Smooth muscle cell (in vitro differentiated cells): ENCODE data around the gene CDPF1. TPM values are rescaled to one million over a fixed set of nuclear protein-coding genes. Genes with fewer than 3 reads are reported as not detected.
A peak's percentile ranks its signal among the peaks of the same experiment; 100 is the strongest.

Experiments used
- DNase-seq: peaks from one replicate; lab custom pipeline; 2025; ENCODE audit not compliant: unreplicated experiment; lab: John Stamatoyannopoulos, UW
- H2AFZ ChIP-seq: fragments of 200-600 bp; sonication (generic); 2 replicates; pipeline ENCODE4 v1.6.0; 2016; ENCODE audit warnings: antibody characterized with exemption, low read depth, mild to moderate bottlenecking
- H3F3A ChIP-seq: fragments of 200-600 bp; sonication (generic); 2 replicates; pipeline ENCODE4 v1.6.0; 2017; ENCODE audit warnings: antibody characterized with exemption, low read depth
- H3K27ac ChIP-seq: fragments of 200-600 bp; sonication (generic); 2 replicates; pipeline ENCODE4 v1.5.1; 2016; ENCODE audit warnings: low read depth, mild to moderate bottlenecking
- H3K27me3 ChIP-seq: fragments of 200-600 bp; sonication (generic); 2 replicates; pipeline ENCODE4 v1.6.1; 2016; ENCODE audit warnings: low read depth, mild to moderate bottlenecking
- H3K36me3 ChIP-seq: fragments of 200-600 bp; sonication (generic); 2 replicates; pipeline ENCODE4 v1.5.1; 2016; ENCODE audit warnings: low read depth
- H3K4me1 ChIP-seq: fragments of 200-600 bp; sonication (generic); 2 replicates; pipeline ENCODE4 v1.5.1; 2016; ENCODE audit warnings: low read depth
- H3K4me2 ChIP-seq: fragments of 200-600 bp; sonication (generic); 2 replicates; pipeline ENCODE4 v1.6.0; 2016; ENCODE audit warnings: mild to moderate bottlenecking
- H3K4me3 ChIP-seq: fragments of 200-600 bp; sonication (generic); 2 replicates; pipeline ENCODE4 v1.5.1; 2016; ENCODE audit warnings: mild to moderate bottlenecking
- H3K79me2 ChIP-seq: fragments of 200-600 bp; sonication (generic); 2 replicates; pipeline ENCODE4 v1.6.0; 2016; ENCODE audit warnings: low read depth, mild to moderate bottlenecking
- H3K9ac ChIP-seq: fragments of 200-600 bp; sonication (generic); 2 replicates; pipeline ENCODE4 v1.6.0; 2016; ENCODE audit warnings: low read depth
- H3K9me3 ChIP-seq: fragments of 200-600 bp; sonication (generic); replicated peaks from 2 replicates; pipeline ENCODE4 v1.5.1; 2016; ENCODE audit warnings: low read depth
- H4K20me1 ChIP-seq: fragments of 200-600 bp; sonication (generic); 2 replicates; pipeline ENCODE4 v1.6.0; 2016; ENCODE audit warnings: low read depth
- CTCF ChIP-seq: fragments of 200-600 bp; sonication (generic); IDR thresholded peaks from 2 replicates; pipeline ENCODE4 v1.5.1; 2017; ENCODE audit warnings: borderline replicate concordance, mild to moderate bottlenecking, antibody characterized with exemption; ENCODE audit not compliant: insufficient read depth, poor library complexity, severe bottlenecking
- WGBS: methylation state at CpG from one replicate; pipeline ENCODE4 v1.1.7; 2016; ENCODE audit warnings: low lambda C conversion rate; 5-methylcytosine and 5-hydroxymethylcytosine counted together
- polyA plus RNA-seq: library from polyadenylated mRNA; unstranded; fragments of >200 nt; fragmentation: Nextera tagmentation; extraction: Ambion mirVana; gene quantifications from 2 replicates; pipeline ENCODE4 v1.2.1, GENCODE V29; 2016
- total RNA-seq: library from RNA; depleted of rRNA; stranded (reverse); fragments of >200 nt; gene quantifications from 2 replicates; pipeline ENCODE4 v1.2.3, GENCODE V29; 2014

CDPF1 gene
- total and polyA plus RNA-seq, 2 experiments from 2014 or later, result 9.6 to 11.6 TPM

GRCh38 chr22:46262449-46263215 lies 12.5 kb upstream of the CDPF1 start:
- H3K36me3 ChIP-seq, result no peaks in the 10 kb centered on the region
- 25% methylated on average over 65 of the region's 109 CpGs for WGBS
- H3K9ac ChIP-seq, result no peak overlapping the region
- no peak overlapping the region for H3K4me3 ChIP-seq
- H2AFZ ChIP-seq, result no peak overlapping the region
- H3K27me3 ChIP-seq, result peaks cover 36% of the 10 kb centered on the region
- H3K9me3 ChIP-seq, result no peaks in the 10 kb centered on the region
- H3K79me2 ChIP-seq, result no peaks in the 10 kb centered on the region
- H3K4me2 ChIP-seq, result peak overlapping the region; percentile 47
- no peaks in the 10 kb centered on the region for H3K4me1 ChIP-seq
- peak; percentile 10 for TF ChIP-seq CTCF
- H3F3A ChIP-seq, result no peaks in the 10 kb centered on the region
- H3K27ac ChIP-seq, result no peak overlapping the region
- no peaks in the 10 kb centered on the region for H4K20me1 ChIP-seq
- DNase-seq, result no peak

DNA sequence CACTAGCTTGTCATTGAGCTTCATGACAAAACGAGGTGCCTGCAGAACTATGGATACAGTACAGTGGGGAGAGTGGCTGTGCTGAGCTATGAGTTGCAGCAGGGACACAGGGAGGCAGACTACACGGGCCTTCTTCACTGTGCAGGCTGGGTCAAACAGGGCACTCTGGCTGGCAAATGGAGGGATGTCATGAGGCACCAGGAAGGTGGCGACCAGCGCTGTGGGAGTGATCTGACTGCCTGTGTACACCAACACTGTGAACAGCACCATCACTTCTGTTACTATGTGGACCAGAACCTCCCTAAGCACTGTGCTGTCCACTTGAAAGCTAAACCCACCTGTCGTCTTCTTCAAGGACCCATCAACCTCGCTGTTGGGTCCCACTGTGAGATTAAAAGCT lies 9.9 kb upstream of the CDPF1 start:
- Histone ChIP-seq H3F3A (no peaks in the 10 kb centered on the region), H3K4me1 (no peaks in the 10 kb centered on the region), H4K20me1 (no peaks in the 10 kb centered on the region), H3K27ac (no peak overlapping the region), H3K27me3 (peaks cover 36% of the 10 kb centered on the region), H3K36me3 (no peaks in the 10 kb centered on the region), H3K9me3 (no peaks in the 10 kb centered on the region), H3K4me3 (no peak overlapping the region), H3K79me2 (no peaks in the 10 kb centered on the region), H3K4me2 (no peak overlapping the region), H3K9ac (no peak overlapping the region), H2AFZ (no peak overlapping the region)
- 86% methylated on average over 6 of the region's 6 CpGs for WGBS
- TF ChIP-seq CTCF, result no peak
- DNase-seq, result no peak

DNA sequence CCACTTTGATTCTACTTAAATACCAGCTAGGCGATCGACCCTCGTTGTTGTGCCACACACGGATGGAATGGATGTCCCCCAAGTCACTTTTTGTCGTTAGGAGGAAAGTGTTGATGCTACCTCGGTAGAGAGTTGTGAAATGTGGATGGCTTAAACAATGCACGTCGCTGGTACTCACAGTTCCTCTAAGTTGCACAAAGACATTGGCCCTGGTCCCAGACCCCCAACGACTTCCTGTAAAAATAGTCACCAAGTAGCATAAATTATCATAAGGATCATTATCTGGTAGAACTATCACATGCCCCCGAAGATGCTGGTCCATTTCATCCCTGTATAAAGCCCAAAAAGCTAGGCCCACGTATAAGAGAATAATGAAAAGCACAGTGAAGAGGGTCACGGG lies 9.3 kb upstream of the CDPF1 start:
- no peak overlapping the region for H3K9ac ChIP-seq
- H3K27ac ChIP-seq, result no peak overlapping the region
- no peaks in the 10 kb centered on the region for H3K36me3 ChIP-seq
- H3K27me3 ChIP-seq, result peaks cover 36% of the 10 kb centered on the region
- no peak for DNase-seq
- no peaks in the 10 kb centered on the region for H3K79me2 ChIP-seq
- WGBS, result 87% methylated on average over 12 of the region's 12 CpGs
- H3K4me2 ChIP-seq, result no peak overlapping the region
- H3K9me3 ChIP-seq, result no peaks in the 10 kb centered on the region
- no peaks in the 10 kb centered on the region for H3F3A ChIP-seq
- no peak for TF ChIP-seq CTCF
- H4K20me1 ChIP-seq, result no peaks in the 10 kb centered on the region
- H3K4me1 ChIP-seq, result no peaks in the 10 kb centered on the region
- no peak overlapping the region for H2AFZ ChIP-seq
- H3K4me3 ChIP-seq, result no peak overlapping the region
